Mucosa of gallbladder (tissue), 1 donor: Measurements from ENCODE around the gene RPS26. TPM values are rescaled to one million over a fixed set of nuclear protein-coding genes. Genes with fewer than 3 reads are reported as not detected.
"Not testable (repeated sequence)": the region's sequence is repeated elsewhere in the genome, so short reads cannot be mapped to it uniquely, and the experiment has no call there.

Experiments used
- DNase-seq: peaks from one replicate; pipeline ENCODE4 v3.0.0-alpha.2; 2020; ENCODE audit warnings: low spot score
- total RNA-seq: library from RNA; stranded (reverse); gene quantifications from one replicate; pipeline ENCODE4 v1.2.1, GENCODE V29; 2021
- donor health status: DM: no; HTN: no; CAD: no.

Gene RPS26
- total RNA-seq, 1 donor from 2014 or later: 34.0 TPM

DNA sequence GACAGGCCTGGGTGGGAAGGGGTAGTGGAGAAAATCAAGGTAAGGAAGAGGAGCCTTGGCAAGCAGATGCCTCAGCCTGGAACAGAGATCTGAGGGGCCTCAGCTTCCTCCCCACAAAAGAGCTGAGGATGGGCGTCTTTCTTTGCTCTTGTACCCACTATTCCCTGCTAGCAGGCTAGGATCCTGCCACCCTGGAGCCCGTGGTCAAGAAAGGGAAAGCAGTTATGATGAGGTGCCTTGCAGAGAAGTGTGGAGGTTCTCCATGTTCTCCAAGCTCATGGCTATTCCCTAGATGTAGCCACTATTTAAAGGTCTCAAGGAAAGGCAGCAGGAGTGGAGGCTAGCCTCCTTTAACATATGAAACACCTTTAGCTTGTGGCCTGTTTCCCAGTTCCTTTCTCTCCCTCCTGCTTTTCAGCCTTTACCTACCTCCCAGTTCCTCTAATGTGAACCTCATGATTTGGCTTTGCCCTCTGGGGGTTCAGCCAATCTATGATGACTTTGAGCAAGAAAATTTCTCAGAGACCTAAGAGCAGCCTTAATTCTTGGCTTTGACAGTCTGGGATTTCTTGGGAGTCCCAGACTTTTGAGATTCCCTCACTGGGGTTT, 19.7 kb upstream of the RPS26 start:
- DNase-seq: no peak

DNA sequence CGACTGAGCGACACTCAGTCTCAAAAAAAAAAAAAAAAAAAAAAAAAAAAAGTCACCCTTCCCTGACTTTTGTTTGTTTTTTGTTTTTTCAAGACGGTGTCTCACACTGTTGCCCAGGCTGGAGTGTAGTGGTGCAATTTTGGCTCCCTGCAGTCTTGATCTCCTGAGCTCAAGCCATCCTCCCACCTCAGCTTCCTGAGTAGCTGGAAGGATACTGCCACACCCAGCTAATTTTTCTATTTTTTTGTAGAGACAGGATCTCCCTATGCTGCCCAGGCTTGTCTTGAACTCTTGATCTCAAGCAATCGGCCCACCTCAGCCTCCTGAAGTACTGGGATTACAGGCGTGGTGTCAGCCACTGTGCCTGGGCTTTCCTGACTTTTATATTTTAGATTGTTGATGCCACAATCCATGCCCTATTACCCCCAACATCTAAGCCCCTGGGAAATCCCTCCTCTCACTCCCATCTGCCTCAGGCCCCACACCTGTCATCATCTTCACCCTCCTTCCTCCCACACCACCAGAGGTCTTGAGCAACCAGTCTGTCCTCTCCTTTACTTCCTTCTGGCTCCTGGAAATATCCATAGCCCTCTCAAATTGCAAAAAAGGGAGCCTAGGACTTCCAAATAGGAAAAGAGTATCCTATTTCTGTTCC, 13.1 kb upstream of the RPS26 start:
- no peak for DNase-seq

DNA sequence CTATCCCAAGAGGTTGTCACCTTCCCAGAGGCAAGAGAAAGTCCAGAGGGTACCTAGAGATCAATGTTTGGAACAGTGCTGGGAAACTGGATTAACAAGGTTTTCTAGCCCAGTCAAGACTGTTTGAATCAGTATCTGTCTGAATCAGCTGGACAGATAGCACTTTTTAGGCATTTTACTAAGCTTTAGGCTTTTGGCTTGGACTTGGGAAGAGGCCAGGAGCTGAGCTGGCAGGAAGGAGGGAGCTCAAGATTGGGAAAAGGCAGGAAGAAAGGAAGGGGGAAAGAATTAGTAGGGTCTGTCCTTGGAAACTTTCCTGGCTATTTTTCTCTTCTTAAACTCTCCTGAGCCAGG, 12.6 kb upstream of the RPS26 start:
- DNase-seq: no peak

DNA sequence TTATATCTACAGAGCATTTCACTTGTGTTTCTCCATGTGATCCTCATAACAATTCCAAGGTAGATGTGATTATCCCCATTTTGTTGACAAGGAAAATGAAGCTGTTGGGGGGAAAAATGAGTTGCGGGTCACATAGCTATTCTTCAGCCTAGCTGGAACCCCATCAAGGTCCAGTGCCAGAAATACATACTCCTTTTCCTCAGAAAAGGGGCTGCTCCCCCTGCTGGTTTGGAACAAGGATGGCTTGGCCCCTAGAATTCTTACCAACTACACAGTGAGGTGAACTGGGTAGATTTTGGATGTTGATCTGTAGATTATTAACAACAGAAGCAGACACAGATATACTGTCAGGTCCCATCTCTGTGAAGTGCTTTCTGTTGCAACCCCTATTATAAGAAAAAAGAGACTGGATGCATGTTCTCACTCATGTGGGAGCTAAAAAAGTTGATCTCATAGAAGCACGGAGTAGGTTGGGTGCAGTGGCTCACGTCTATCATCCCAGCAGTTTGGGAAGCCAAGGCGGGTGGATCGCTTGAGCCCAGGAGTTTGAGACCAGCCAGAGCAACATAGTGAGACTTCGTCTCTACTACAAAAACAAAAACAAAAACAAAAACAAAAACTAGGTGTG, 11.9 kb upstream of the RPS26 start:
- peak; percentile 38 for DNase-seq

DNA sequence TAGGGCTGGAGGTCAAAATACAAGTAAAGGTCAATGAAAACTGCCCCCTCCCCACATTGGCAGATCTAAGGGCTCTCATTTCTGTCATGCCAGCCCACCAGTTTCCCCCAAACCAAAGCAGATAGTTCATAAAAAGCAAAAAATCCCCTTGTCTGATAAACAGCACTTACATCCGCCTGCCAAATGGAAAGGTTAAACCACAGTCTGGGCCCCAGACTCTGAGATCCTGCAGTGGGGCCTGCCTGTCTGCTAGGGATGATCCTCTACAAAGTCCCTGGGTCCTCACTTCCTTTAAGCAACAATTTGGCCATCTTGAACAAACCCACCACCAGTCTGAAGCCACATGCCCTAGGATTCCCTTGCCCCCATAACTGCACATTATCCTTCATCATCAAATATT, 9.7 kb upstream of the RPS26 start:
- no peak for DNase-seq

DNA sequence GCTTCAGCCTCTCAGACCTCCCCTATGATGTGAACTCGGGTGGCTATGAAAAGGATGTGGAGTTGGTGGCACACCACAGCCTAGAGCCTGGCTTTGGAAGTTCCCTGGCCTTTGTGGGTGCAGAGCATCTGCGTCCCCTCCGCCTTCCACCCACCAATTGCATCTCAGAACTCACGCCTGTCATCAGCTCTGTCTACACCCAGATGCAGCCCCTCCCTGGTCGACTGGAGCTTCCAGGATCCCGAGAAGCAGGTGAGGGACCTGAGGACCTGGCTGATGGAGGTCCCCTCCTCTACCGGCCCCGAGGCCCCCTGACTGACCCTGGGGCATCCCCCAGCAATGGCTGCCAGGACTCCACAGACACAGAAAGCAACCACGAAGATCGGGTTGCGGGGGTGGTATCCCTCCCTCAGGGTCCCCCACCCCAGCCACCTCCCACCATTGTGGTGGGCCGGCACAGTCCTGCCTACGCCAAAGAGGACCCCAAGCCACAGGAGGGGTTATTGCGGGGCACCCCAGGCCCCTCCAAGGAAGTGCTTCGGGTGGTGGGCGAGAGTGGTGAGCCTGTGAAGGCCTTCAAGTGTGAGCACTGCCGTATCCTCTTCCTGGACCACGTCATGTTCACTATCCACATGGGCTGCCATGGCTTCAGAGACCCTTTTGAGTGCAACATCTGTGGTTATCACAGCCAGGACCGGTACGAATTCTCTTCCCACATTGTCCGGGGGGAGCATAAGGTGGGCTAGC, 7.0 kb upstream of the RPS26 start:
- no peak for DNase-seq

DNA sequence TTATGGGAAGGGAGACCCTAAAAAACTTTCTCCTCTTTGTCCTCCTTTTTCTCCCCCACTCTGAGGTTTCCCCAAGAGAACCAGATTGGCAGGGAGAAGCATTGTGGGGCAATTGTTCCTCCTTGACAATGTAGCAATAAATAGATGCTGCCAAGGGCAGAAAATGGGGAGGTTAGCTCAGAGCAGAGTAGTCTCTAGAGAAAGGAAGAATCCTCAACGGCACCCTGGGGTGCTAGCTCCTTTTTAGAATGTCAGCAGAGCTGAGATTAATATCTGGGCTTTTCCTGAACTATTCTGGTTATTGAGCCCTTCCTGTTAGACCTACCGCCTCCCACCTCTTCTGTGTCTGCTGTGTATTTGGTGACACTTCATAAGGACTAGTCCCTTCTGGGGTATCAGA, 4.6 kb upstream of the RPS26 start:
- no peak for DNase-seq

DNA sequence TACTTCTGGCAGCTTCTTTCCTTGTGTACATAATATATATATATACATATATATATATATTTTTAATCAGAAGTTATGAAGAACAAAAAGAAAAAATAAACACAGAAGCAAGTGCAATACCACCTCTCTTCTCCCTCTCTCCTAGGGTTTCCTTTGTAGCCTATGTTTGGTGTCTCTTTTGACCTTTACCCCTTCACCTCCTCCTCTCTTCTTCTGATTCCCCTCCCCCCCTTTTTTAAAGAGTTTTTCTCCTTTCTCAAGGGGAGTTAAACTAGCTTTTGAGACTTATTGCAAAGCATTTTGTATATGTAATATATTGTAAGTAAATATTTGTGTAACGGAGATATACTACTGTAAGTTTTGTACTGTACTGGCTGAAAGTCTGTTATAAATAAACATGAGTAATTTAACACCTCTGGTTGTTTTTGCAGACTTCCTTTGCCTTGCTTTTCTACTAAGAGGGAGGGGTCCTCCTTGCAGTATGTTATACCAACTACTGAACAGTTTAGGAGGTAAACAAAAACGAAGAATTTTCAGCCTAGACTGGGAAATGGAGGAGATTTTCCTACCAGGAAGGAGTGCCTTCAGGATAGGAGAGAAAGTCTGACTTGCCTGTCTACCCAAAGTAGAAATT, 3.6 kb upstream of the RPS26 start:
- no peak for DNase-seq

DNA sequence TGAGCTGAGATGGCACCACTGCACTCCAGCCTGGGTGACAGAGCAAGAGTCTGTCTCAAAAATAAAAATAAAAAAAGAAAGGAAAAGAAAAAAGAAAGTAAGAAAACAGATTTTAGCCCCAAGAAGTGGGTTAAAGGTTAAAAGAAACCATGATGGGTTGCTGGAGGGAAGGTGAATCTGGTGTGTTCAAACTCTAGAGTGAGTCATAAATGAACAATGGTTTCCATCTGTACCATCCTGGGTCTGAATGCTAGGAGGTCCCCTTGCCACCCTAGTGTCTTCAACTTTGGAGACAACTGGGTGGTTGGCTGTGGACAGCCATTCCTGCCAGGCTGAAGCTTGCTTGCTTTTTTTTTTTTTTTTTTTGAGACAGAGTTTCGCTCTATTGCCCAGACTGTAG, 1.6 kb upstream of the RPS26 start:
- no peak for DNase-seq

DNA sequence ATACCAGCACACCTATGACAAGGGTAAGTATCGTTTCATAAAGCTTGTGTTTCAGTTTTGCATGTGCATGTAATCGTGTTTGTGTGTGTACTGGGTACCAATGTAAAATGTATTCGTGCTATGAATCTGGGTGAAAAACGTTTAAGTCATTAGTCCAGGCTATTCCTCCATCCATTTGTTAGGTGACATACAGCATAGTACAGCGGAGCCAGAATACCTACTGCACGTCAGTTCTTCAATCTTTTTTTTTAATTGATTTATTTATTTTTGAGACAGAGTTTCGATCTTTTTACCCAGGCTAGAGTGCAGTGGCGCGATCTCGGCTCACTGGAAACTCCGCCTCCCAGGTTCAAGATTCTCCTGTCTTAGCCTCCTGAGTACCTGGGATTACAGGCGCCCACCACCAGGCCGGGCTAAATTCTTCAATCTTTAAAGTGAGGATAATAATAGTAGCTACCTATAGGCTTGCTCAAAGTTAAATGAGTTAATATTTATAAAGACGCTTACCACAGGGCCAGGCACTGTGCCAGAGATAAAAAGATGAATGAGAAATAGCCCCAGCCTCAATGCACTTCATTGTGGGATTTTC, 661 bp upstream of the RPS26 start:
- DNase-seq: no peak

DNA sequence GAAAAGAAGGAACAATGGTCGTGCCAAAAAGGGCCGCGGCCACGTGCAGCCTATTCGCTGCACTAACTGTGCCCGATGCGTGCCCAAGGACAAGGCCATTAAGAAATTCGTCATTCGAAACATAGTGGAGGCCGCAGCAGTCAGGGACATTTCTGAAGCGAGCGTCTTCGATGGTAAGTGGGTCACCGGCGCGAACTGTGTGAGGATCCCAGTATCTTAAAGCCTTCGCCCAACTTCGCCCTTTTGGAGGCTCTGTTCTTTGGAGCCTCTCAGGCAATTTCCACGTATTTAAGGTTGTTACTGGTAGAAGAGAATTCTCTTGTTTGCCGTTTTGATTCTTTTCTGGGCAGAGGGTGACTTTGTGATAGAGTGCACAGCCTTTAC, 704 bp downstream of the RPS26 start:
- not testable (repeated sequence) for DNase-seq

DNA sequence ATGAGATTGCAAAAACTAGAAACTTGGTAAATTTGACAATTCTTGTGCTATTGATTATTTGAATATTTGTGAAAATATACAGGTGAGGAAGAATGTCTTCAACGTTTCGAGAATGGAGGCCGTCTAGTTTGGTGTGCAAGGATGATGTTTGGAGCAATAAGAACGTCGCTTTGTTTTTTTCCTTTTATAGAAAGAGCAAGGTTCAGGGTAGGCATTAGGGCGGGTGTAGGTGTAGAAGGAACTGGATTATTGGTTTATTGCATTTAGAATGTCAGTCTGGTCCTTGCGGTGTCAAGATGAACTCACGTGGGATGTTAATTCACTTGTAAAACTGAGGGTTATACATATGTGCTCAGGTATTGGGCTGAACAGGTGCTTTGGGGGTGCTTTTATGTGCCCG, 1.1 kb downstream of the RPS26 start:
- no peak for DNase-seq

DNA sequence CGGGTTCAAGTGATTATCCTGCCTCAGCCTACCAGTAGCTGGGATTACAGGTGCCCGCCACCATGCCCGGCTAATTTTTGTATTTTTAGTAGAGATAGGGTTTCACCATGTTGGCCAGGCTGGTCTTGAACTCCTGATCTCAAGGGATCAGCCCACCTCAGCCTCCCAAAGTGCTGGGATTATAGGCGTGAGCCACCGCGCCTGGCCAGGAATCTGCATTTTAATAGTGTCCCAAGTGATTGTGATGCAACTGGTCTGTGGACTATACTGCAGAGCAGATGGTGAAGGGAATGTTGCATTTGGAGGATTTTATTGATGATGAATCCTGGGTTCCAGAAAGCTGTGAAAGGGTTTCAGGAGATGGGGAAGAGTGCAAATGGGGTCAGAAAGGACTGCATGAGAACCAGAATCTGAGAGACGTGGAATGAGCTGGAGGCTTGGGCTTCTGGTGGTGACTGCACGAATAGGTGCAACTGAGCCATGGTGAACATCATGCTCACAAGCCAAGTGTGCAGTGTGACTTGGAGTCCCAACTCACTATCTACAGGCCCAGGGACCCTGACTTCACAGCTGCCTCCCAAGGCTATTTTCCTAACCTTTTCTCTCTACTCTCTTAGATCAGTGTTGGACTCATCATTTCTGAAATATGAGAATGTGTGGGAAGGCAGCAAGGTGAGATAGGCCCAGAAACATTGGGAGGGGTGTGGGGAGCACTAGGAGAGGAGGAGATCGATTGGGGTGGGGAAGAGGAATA, 4.5 kb downstream of the RPS26 start:
- no peak for DNase-seq

DNA sequence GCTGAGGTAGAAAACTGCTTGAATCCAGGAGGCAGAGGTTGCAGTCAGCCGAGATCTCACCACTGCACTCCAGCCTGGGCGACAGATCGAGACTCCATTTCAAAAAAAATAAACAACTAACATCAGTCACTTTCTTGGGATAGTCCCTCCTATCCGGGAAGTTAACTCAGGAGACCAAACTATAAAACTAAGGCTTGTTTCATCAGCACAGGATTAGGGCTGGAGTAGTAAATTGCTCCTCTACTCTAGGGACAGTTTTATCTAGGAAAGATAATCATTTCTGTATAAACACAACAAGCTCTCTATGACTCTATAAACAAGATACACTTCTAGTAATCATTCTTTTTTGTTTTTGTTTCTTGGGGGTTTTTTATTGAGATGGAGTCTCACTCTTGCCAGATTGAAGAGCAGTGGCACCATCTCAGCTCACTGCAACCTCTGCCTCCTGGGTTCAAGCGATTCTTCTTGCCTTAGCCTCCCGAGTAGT, 11.7 kb downstream of the RPS26 start:
- no peak for DNase-seq

DNA sequence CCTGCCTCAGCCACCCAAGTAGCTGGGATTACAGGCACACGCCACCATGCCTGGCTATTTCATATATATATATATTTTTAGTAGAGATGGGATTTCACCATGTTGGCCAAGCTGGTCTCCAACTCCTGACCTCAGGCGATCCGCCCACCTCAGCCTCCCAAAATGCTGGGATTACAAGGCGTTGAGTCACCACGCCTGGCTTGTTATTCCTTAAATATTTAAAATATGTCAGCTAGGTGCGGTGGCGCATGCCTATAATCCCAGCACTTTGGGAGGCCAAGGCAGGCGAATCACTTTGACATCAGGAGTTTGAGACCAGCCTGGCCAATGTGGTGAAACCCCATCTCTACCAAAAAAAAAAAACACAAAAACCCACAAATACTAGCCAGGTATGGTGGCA, 18.2 kb downstream of the RPS26 start:
- not testable (repeated sequence) for DNase-seq

DNA sequence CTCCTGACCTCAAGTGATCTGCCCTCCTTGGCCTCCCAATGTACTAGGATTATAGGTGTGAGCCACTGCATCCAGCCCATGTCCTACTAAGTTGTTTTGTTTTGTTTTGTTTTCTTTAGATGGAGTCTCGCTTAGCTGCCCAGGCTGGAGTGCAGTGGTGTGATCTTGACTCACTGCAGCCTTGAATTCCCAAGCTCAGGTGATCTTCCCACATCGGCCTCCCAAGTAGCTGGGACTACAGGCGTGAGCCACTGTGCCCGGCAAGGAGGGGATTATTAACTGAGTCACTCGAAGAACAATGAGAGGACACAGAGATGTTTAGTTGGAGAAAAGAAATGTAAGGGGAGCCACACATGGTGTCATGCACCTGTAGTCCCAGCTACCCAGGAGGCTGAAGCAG, 20.3 kb downstream of the RPS26 start:
- DNase-seq: no peak

DNA sequence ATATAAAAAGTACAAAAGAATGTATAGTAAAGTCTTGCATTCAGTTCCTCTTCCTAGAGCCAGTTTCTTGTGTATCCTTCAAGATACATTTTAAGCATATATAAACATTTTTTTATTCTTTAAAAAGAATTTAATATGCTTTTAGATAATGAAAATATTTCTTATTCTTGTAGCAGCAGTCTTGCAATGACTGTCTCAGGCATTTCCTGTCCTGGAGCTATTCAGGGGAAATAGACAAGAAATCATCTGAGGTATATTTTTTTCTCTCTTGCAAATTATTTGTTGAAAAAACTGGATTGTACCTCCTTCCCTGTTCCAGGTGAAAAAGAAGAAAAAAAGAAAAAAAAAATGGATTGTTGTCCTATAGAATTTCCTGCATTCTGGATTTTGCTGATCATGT, 21.3 kb downstream of the RPS26 start:
- no peak for DNase-seq

DNA sequence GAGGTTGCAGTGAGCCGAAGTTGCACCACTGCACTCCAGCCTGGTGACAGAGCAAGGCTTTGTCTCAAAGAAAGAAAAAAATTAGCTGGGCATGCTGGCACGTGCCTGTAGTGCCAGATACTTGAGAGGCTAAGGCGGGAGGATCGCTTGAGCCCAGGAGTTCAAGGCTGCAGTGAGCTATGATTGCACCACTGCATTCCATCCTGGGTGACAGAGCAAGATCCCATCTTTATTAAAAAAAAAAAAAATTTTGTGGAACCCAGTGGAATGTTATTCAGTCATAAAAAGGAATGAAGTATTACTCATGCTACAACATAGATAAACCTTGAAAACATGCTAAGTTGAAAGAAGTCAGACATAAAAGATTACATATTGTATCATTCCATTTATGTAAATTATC, 29.9 kb downstream of the RPS26 start:
- no peak for DNase-seq

DNA sequence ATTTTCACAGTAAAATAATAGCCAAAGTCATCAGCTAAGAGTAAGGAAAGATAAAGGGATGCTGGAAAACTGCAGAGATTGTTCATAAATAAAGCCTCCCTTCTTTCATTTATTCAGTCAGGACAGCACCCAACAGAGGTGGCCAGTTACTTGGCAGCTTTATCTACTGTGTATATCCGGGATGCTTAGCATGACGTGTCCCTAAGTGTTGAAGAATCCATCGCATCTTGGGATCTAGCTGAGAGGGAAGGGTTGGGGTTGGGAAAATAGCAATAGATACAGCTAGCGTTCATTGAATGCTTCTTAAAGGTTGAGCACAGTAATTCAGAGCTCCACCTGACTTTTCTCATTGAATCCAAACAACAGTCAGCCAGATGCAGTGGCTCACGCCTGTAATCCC, 32.7 kb downstream of the RPS26 start:
- DNase-seq: no peak

DNA sequence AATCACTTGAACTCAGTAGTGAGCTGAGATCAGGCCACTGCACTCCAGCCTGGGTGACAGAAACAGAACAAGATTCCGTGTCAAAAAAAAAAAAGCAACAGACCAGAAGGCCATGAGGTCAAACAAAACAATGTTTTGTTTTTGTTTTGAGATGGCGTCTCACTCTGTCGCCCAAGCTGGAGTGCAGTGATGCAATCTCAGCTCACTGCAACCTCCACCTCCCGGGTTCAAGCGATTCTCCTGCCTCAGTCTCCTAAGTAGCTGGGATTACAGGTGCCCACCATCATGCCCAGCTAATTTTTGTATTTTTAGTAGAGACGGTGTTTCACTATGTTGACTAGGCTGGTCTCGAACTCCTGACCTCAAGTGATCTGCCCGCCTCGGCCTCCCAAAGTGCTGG, 36.2 kb downstream of the RPS26 start:
- DNase-seq: not testable (repeated sequence)

DNA sequence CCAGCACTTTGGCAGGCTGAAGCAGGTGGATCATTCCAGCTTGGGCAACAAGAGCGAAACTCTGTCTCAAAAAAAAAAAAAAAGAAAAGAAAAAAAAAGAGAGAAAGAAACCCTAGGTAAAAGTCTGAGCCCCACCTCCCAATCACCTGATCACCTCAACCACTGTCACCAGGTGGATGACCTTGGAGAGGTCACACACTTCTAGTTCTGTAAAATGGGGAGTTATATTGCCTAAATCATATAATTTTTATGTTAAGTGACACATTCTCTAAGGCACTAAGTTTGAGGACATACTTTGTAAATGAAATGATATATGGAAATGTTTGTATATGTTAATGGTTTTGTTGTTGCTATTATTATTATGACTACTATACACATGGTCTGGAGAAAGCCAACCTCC, 36.7 kb downstream of the RPS26 start:
- no peak for DNase-seq
